ENCODE measurements around the gene B9D1.
A peak's percentile ranks its signal among the peaks of the same experiment; 100 is the strongest.

B9D1 gene

DNA sequence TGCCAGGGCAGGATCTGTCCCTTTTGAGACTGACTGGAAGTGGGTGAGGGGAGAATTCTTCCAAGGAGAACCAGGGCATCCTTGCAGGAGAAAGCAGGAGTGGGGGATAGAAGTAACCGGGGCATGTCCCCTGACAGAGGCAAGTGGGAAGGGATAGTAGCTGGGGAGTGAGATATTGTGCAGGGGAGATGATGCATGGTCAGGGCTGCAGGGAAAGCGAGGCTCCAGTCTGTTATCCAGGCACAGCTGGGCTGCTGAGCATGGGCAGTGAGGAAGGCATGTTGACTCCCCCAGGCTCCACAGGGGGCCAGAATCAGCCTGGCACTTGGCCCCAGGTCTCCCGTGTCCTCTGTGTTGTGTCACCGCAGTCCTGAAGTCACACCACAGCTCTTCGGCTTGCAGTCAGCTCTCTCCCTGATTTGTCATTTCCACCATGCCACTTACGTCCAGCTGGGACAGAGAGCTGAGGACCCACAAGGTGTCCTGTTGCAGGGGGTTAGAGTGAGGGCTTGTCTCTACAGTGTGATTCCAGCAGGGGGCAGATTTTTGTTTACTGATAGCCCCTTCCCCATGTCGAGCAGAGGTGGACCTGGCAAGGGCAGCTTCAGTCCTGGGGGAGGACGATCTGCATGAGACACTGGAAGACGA is 40.9 kb downstream of the B9D1 start:
- DNase-seq, result no peak

- no peak for DNase-seq
Measured at GRCh38 chr17:19320876-19321275, 41.6 kb downstream of the B9D1 start.

DNA sequence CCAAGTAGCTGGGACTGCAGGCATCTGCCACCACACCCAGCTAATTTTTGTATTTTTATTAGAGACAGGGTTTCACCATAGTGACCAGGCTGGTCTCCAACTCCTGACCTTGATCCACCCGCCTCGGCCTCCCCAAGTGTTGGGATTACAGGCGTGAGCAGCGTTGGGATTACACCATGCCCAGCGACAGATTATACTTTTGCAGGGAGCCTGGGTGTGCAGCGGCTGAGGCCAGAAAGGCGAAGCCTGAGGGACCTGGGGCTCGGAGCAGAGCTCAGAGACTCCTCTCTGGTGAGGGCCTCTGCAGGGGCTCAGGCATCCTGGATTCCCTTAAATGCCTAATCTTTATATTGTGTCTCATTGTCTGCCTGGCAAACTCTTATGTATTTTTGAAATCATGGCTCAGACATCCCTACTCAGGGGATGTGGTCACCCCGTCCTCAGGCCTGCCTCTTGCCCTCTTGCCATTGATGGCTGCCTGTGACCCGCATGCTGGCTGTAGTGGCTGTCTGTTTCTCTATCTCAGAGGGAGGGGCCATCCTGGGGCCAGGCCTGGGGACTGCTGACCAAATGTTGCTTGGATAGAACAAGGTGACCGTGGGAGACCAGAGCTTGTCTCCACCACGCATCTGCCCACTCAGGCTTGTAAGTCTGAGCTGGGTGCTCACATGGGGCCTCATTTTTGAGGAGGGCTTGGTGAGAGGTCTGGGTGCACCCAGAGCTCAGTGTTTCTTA is 42.6 kb downstream of the B9D1 start:
- no peak for DNase-seq

GRCh38 chr17:19318611-19319010 is 43.9 kb downstream of the B9D1 start:
- no peak for DNase-seq

DNA sequence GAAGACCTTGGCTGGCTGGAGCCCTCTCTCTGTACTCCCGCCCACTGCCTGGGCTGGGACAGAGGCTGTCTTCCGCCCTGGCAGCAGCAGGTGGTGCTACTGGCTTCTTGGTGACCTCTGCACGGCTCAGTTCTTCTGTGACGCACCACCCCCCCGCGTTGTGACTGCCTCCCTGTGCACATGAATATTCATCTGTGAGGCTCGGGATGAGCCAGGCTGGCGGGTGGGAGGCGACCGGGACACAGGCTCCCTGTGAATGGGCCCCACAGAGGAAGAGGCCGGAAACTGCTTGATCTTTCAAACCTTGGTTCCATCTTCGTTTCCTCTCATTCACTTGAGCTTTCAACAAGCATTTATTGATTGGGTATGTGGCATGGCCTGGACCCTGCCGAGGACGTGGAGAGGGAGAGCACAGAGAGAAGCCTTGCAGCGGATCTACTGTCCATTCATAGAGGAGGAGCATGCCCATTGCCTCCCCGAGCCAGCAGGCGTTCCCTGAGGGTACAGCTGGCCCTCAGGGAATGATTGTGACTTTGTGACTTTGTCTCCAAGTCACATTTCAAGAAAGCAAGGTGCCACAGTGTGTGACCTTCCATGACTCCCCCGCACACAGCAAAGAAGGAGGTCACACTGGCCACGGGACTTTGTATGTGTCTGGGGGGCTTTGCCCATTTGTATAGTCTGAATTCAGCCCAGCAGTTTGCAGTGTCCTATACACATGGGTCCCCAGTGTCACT is 45.0 kb downstream of the B9D1 start:
- peak in 50 of 51 donors; percentile 41 to 98 (median 88) for DNase-seq

GRCh38 chr17:19316761-19317358 is 45.7 kb downstream of the B9D1 start:
- peak in 2 of 51 donors; percentile 63 to 77 for DNase-seq

- DNase-seq, result no peak
Measured at GRCh38 chr17:19315104-19315503, 47.4 kb downstream of the B9D1 start.

- DNase-seq, result no peak
Measured at GRCh38 chr17:19313746-19314651, 48.5 kb downstream of the B9D1 start.

GRCh38 chr17:19313066-19313745 is 49.3 kb downstream of the B9D1 start:
- DNase-seq, result no peak

- no peak for DNase-seq
Measured at GRCh38 chr17:19312406-19312805, 50.1 kb downstream of the B9D1 start.

GRCh38 chr17:19311421-19312215 is 50.9 kb downstream of the B9D1 start:
- no peak for DNase-seq

DNA sequence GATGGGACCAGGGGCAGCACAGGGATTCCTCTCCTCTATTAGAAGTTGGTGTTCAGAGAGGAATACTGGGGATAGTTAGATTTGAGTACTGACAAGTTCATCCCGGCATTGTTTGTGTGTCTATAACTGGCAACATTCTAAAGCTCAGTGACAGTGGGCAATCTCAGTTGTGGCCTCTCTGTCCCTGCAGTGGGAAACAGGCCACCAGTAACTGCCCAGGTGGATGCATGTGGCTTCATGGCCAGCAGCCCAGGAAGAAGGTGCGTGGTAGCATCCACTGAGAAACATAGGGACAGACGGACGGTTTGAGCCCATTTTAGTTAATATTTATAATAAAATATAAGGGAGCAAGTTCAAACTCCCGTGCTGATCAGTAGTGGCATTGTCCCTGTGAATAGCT is 51.5 kb downstream of the B9D1 start:
- DNase-seq, result no peak

- no peak for DNase-seq
Measured at GRCh38 chr17:19310151-19310550, 52.4 kb downstream of the B9D1 start.

DNA sequence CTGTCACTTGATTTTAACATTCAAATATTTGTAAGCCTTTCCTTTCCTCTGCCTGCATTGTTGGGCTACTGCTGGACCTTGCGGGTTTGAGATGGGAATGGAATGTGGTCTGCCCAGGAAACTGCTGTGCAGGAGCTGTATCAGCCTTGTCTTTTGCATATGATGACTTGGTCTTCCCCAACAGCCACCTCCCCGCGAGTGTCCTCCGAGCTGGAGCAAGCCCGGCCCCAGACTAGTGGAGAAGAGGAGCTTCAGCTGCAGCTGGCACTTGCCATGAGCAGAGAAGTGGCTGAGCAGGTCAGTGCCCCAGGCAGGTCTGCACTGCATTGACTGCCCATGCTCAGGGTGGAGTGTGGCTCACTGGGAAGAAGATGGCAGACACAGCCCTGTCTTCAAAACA is 52.8 kb downstream of the B9D1 start:
- no peak for DNase-seq

DNA sequence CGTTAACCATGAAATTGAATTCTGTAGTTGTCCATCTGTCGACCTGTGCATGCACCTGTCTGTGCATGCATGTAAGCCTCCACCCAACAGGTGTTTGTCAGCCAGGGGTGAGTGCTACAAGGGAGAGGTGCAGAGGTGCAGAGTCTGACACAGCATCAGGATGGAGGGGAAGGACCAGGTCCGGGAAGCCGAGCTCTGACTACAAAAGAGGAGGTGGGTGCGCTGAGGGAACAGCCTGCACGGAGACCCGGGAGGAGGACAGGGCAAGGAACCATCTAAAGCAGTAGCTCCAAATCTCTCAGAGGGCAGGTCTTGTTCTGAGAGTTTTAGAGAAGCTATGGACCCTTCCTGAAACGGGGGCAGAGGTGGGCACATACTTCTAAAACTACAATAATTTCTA is 54.1 kb downstream of the B9D1 start:
- no peak for DNase-seq

DNA sequence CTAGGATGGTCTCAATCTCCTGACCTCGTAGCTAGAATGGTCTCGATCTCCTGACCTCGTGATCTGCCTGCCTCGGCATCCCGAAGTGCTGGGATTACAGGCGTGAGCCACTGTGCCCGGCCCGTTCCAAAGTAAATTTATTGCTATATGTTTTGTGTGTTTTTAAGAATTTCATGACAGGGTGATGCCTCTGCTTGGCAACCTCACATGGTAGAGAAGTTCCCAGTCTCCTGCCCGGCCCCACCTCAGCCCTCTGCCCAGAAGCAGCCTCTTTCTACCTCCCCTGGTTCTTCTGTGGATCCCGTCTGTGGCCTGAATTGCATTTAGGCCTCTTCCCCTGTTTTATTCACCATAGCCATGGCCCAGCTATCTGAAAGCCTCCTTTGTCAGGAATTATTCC is 55.0 kb downstream of the B9D1 start:
- DNase-seq, result no peak

DNA sequence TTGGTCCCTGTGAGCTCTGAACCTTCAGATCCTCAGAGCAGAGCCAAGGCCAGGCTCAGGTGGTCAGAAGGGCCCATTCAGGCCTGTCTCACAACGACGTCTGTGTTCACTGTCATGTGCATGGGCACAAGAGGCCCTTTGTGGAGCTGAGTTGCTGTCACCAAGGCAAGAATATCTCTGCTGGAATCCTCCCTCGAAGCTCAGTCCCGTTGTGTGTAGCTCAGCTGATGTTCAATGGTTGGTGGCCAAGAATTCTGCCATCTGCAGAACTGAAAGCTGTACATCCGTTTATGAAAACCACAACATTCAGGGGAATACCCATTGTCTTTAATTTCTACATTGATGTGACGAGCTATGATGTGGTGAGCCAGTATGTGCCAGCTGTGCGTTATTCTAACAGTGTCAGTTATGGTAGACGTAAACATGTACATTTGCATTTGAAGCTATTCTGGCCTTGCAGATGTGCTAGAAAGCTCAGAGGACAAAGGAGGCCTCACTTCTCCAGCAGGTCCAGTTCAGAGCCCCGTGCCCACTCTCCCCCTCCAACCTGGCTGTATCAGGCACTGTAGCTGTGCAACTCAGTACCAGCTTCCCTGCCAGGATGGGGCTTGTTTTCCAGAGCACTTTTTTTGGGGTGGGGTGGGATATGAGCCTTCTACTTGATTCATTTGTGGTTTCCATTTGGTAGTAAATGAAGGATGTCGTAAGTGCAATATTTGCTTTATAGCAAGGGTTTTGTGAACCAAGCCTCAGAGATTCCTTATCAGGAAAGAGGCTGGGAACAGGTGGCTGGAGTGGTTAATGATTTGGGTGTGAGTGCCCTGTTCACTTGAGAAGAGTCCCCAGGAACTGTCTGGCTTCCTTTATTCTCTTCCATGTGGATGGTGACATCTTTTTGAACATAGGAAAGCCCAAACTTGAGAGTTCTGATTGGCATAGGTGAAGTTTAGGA is 56.1 kb downstream of the B9D1 start:
- peak in 46 of 51 donors; percentile 17 to 95 (median 80) for DNase-seq

DNA sequence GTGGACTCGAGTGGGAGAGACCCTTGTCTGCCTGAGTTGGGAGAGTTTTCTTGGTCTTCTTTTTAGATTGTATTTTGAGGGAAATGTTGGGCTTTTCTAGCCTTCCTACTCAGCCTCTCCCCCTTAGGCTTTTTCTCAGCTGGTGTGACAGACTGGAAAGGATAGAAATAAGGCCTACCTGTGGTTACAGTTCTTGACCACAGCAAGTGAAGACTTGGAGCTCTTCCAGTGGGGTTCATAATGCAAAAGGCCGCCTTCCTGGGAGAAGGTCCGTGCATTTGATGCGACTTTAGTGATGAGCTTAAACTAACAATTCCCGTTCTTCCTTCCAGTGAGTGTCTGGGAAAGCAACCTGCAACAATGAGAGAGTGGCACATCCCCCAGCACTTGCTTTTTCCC is 56.8 kb downstream of the B9D1 start:
- no peak for DNase-seq

Measured in hypothalamus (tissue), 51 donors.